SK-N-SH (cell line): ENCODE measurements around the gene EFHC1.

Source experiments
- CTCF ChIP-seq: fragments of 200-600 bp; sonication (generic); IDR thresholded peaks from 2 replicates; pipeline ENCODE4 v1.6.1; 2017; ENCODE audit warnings: antibody characterized with exemption, mild to moderate bottlenecking, moderate library complexity
- FOXJ3 ChIP-seq: sonication (generic); formaldehyde crosslinking; IDR thresholded peaks from 2 replicates; pipeline ENCODE4 v1.5.1; 2020; ENCODE audit warnings: mild to moderate bottlenecking, missing genetic modification reagents
- MXI1 ChIP-seq: IDR thresholded peaks from 2 replicates; pipeline ENCODE4 v1.6.1; 2012; ENCODE audit warnings: mild to moderate bottlenecking, low read depth, low read length, improper control_type of control experiment
- POLR2AphosphoS5 ChIP-seq: IDR thresholded peaks from 2 replicates; pipeline ENCODE4 v1.6.1; 2012; ENCODE audit warnings: low read depth, low read length
- RAD21 ChIP-seq: IDR thresholded peaks from 2 replicates; pipeline ENCODE4 v1.6.1; 2012; ENCODE audit warnings: mild to moderate bottlenecking, low read length
- RXRA ChIP-seq: IDR thresholded peaks from 2 replicates; pipeline ENCODE4 v1.4.0; 2012; ENCODE audit warnings: low read depth, mild to moderate bottlenecking, borderline replicate concordance
- SIN3A ChIP-seq: IDR thresholded peaks from 2 replicates; pipeline ENCODE4 v1.6.1; 2012; ENCODE audit warnings: low read depth, mild to moderate bottlenecking, low read length, moderate library complexity, borderline replicate concordance
- SMC3 ChIP-seq: IDR thresholded peaks from 2 replicates; pipeline ENCODE4 v1.6.1; 2012; ENCODE audit warnings: low read depth, low read length, improper control_type of control experiment
- TAF1 ChIP-seq: IDR thresholded peaks from 2 replicates; pipeline ENCODE4 v1.6.1; 2012; ENCODE audit warnings: low read depth, mild to moderate bottlenecking, low read length, moderate library complexity, borderline replicate concordance
- USF2 ChIP-seq: fragments of 150-350 bp; IDR thresholded peaks from 2 replicates; pipeline ENCODE4 v1.6.1; 2017; ENCODE audit warnings: antibody characterized with exemption, low read length, low read depth, borderline replicate concordance
- YY1 ChIP-seq: IDR thresholded peaks from 2 replicates; pipeline ENCODE4 v1.4.0; 2012; ENCODE audit warnings: low read depth, mild to moderate bottlenecking

- TF ChIP-seq CTCF (no peak), MXI1 (no peak), RXRA (no peak; the same call in 1 of the 2 replicates), FOXJ3 (no peak), SIN3A (no peak), YY1 (no peak), TAF1 (no peak), USF2 (no peak), SMC3 (no peak), POLR2AphosphoS5 (no peak), RAD21 (no peak)
These were observed 89.4 kb downstream of the EFHC1 start for GRCh38 chr6:52509281-52510212.
